Natural killer cell treated with Interleukin-12 subunit alpha and Interleukin-12 subunit beta and Interleukin-15 and Interleukin-18, amount 100 ng/mL, for 72 hours (primary cell): ENCODE measurements around the gene HNMT. TPM values are rescaled to one million over a fixed set of nuclear protein-coding genes. Genes with fewer than 3 reads are reported as not detected.

Source experiments
- ATAC-seq, 2 donors: fragments of 150-1000 bp; cut with Tn5 transposase in 1 of 2; sonication (Bioruptor Pico), chemical (Tn5 transposase) in 1 of 2; 2 replicates each; pipeline ENCODE4 v1.10.0; 2021
- DNase-seq: peaks from one replicate; pipeline ENCODE4 v3.0.0; 2022; ENCODE audit warnings: low spot score
- H3K27ac Mint-ChIP-seq, 2 donors: 1 replicate in 1 of 2; 2 replicates in 1 of 2; pipeline ENCODE4 v1.8.0; 2022; ENCODE audit warnings: mixed read lengths in 2 of 2, mild to moderate bottlenecking in 1 of 2, moderate library complexity in 1 of 2
- H3K27me3 Mint-ChIP-seq, 2 donors: 1 replicate in 1 of 2; 2 replicates in 1 of 2; pipeline ENCODE4 v1.8.0; 2022; ENCODE audit warnings: mixed read lengths in 2 of 2
- H3K36me3 Mint-ChIP-seq: one replicate; pipeline ENCODE4 v1.8.0; 2022; ENCODE audit warnings: mixed read lengths
- H3K4me1 Mint-ChIP-seq, 2 donors: 1 replicate in 1 of 2; 2 replicates in 1 of 2; pipeline ENCODE4 v1.8.0; 2022; ENCODE audit warnings: low read depth in 2 of 2, mixed read lengths in 2 of 2, mild to moderate bottlenecking in 1 of 2
- H3K4me3 Mint-ChIP-seq: one replicate; pipeline ENCODE4 v1.8.0; 2022; ENCODE audit warnings: mixed read lengths
- H3K9me3 Mint-ChIP-seq: 2 replicates; pipeline ENCODE4 v1.8.0; 2022; ENCODE audit warnings: mixed read lengths
- total RNA-seq, 2 donors: library from RNA; stranded (reverse); gene quantifications; one replicate each; pipeline ENCODE4 v1.2.3, GENCODE V29; 2022

The HNMT gene
- total RNA-seq, 2 donors from 2014 or later = not detected

DNA sequence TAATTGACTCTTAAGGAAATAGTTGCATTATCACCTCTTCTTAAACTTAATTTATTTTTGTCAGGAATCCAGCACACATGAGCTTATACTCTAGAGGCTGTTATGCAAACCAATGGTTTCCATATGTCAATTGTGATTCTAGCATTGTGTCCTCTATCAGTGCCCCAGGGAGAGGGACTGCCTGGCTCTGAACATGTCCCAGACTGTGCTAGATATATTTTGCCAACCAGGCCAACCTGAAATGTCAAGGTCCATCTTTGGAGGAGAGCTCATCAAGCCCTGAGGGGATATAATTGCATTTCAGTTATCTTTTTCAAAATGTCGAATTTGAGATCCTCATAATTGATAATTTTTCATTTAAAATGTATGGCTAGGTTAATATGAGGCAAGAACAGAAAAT is 34.2 kb downstream of the HNMT start:
- Mint-ChIP-seq H3K27me3 (no peaks in the 10 kb centered on the region), H3K4me3 (no peak overlapping the region), H3K27ac (no peak overlapping the region), H3K4me1 (no peaks in the 10 kb centered on the region), H3K36me3 (peaks cover 1% of the 10 kb centered on the region), H3K9me3 (peaks cover 28% of the 10 kb centered on the region)
- no peak for ATAC-seq
- no peak for DNase-seq

DNA sequence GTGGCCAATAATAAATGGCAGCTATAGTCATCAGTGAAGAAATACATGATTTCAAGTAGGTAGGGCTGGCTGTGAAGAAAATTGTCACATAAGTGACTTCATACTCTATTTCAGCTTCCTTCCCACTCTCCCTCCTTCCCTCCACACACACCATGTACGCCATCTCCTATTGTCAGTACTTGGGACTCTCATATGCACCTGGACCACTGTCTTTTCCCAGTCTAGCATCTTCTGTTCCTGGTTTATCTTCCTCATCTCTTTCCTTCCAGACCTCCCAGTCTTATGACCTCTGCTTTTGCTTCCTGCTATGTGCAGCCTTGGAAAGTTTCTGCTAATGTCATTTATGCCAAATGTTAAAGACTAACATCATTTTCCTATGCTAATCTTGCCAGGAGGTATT is 35.0 kb downstream of the HNMT start:
- DNase-seq (no peak), ATAC-seq (no peak)
- Mint-ChIP-seq H3K4me1 (no peaks in the 10 kb centered on the region), H3K9me3 (peaks cover 29% of the 10 kb centered on the region), H3K27me3 (no peaks in the 10 kb centered on the region), H3K27ac (no peak overlapping the region), H3K4me3 (no peak overlapping the region), H3K36me3 (no peaks in the 10 kb centered on the region)

GRCh38 chr2:138000009-138000408 is 35.7 kb downstream of the HNMT start:
- no peaks in the 10 kb centered on the region for H3K36me3 Mint-ChIP-seq
- peaks cover 24% of the 10 kb centered on the region for H3K9me3 Mint-ChIP-seq
- no peaks in the 10 kb centered on the region for H3K27me3 Mint-ChIP-seq
- DNase-seq = no peak
- no peak for ATAC-seq
- no peak overlapping the region for H3K27ac Mint-ChIP-seq
- no peak overlapping the region for H3K4me3 Mint-ChIP-seq
- H3K4me1 Mint-ChIP-seq = no peaks in the 10 kb centered on the region

- Mint-ChIP-seq H3K27me3 (no peaks in the 10 kb centered on the region), H3K4me1 (no peaks in the 10 kb centered on the region), H3K36me3 (no peaks in the 10 kb centered on the region), H3K4me3 (no peak overlapping the region), H3K9me3 (peaks cover 23% of the 10 kb centered on the region), H3K27ac (no peak overlapping the region)
- no peak for ATAC-seq
- no peak for DNase-seq
These were observed 36.5 kb downstream of the HNMT start for GRCh38 chr2:138000796-138001195.

- Mint-ChIP-seq H3K4me3 (no peak overlapping the region), H3K27me3 (no peaks in the 10 kb centered on the region), H3K9me3 (peaks cover 18% of the 10 kb centered on the region), H3K4me1 (no peaks in the 10 kb centered on the region), H3K27ac (no peak overlapping the region), H3K36me3 (no peaks in the 10 kb centered on the region)
- ATAC-seq = no peak
- DNase-seq = no peak
These were observed 39.1 kb downstream of the HNMT start for GRCh38 chr2:138003411-138003810.

- Mint-ChIP-seq H3K4me3 (no peak overlapping the region), H3K27me3 (no peaks in the 10 kb centered on the region), H3K36me3 (no peaks in the 10 kb centered on the region), H3K4me1 (no peaks in the 10 kb centered on the region), H3K27ac (no peak overlapping the region), H3K9me3 (peaks cover 13% of the 10 kb centered on the region)
- ATAC-seq = no peak
- no peak for DNase-seq
These were observed 43.2 kb downstream of the HNMT start for GRCh38 chr2:138007431-138007830.

- Mint-ChIP-seq H3K27me3 (no peaks in the 10 kb centered on the region), H3K27ac (no peak overlapping the region), H3K4me3 (no peak overlapping the region), H3K9me3 (peaks cover 4% of the 10 kb centered on the region), H3K4me1 (no peaks in the 10 kb centered on the region), H3K36me3 (no peaks in the 10 kb centered on the region)
- DNase-seq (no peak), ATAC-seq (no peak)
These were observed 45.3 kb downstream of the HNMT start for GRCh38 chr2:138009622-138010021.

- Mint-ChIP-seq H3K27me3 (no peaks in the 10 kb centered on the region), H3K4me1 (no peaks in the 10 kb centered on the region), H3K27ac (no peak overlapping the region), H3K9me3 (peaks cover 4% of the 10 kb centered on the region), H3K4me3 (no peak overlapping the region), H3K36me3 (no peaks in the 10 kb centered on the region)
- no peak for DNase-seq
- ATAC-seq = no peak
These were observed 46.6 kb downstream of the HNMT start for GRCh38 chr2:138010890-138011289.

GRCh38 chr2:138012082-138012481 is 47.8 kb downstream of the HNMT start:
- ATAC-seq (no peak), DNase-seq (no peak)
- H3K27me3 Mint-ChIP-seq = no peaks in the 10 kb centered on the region
- H3K27ac Mint-ChIP-seq = no peak overlapping the region
- no peaks in the 10 kb centered on the region for H3K4me1 Mint-ChIP-seq
- H3K9me3 Mint-ChIP-seq = peaks cover 4% of the 10 kb centered on the region
- no peak overlapping the region for H3K4me3 Mint-ChIP-seq
- no peaks in the 10 kb centered on the region for H3K36me3 Mint-ChIP-seq

DNA sequence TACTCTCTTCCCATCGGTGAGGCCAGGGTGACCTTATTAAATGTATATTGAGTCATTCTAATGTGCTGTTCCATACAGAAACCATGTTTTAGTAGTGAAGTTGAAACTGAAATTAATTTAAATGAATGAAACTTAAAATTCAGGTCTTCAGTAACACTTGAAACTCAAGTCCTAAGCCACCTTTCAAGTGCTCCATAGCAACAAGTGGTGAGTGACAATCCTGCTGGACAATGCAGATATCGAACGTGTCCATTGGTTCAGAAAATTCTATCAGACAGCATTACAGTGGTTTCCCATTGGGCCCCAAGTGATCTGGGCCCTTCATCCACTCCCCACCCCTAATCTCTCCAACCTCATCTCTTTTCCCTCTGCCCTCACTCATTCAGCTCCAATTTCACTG is 48.7 kb downstream of the HNMT start:
- Mint-ChIP-seq H3K36me3 (no peaks in the 10 kb centered on the region), H3K9me3 (no peaks in the 10 kb centered on the region), H3K4me3 (no peak overlapping the region), H3K27me3 (no peaks in the 10 kb centered on the region), H3K4me1 (no peaks in the 10 kb centered on the region), H3K27ac (no peak overlapping the region)
- DNase-seq (no peak), ATAC-seq (no peak)

DNA sequence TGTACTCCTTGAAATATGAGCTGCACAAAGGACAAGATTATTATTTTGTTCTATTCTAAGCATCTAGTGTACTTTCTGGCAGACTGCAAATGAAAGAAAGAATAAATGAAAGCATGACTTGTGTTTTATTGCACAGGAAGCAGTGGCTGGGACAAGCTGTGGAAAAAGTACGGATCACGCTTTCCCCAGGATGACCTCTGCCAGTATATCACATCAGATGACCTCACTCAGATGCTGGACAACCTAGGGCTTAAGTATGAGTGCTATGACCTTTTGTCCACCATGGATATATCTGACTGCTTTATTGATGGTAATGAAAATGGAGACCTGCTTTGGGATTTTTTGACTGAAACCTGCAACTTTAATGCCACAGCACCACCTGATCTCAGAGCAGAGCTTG is 49.4 kb downstream of the HNMT start:
- Mint-ChIP-seq H3K36me3 (no peaks in the 10 kb centered on the region), H3K27ac (no peak overlapping the region), H3K9me3 (no peaks in the 10 kb centered on the region), H3K4me1 (no peaks in the 10 kb centered on the region), H3K4me3 (no peak overlapping the region), H3K27me3 (no peaks in the 10 kb centered on the region)
- ATAC-seq (no peak), DNase-seq (no peak)

- H3K27me3 Mint-ChIP-seq = no peaks in the 10 kb centered on the region
- H3K4me1 Mint-ChIP-seq = no peaks in the 10 kb centered on the region
- no peak overlapping the region for H3K27ac Mint-ChIP-seq
- H3K36me3 Mint-ChIP-seq = no peaks in the 10 kb centered on the region
- no peak for ATAC-seq
- H3K4me3 Mint-ChIP-seq = no peak overlapping the region
- no peak for DNase-seq
- no peaks in the 10 kb centered on the region for H3K9me3 Mint-ChIP-seq
These were observed 51.2 kb downstream of the HNMT start for GRCh38 chr2:138015494-138015893.

- Mint-ChIP-seq H3K4me1 (no peaks in the 10 kb centered on the region), H3K36me3 (no peaks in the 10 kb centered on the region), H3K9me3 (no peaks in the 10 kb centered on the region), H3K27ac (no peak overlapping the region), H3K27me3 (no peaks in the 10 kb centered on the region), H3K4me3 (no peak overlapping the region)
- ATAC-seq (no peak), DNase-seq (no peak)
These were observed 52.2 kb downstream of the HNMT start for GRCh38 chr2:138016351-138017087.

- H3K27ac Mint-ChIP-seq = no peak overlapping the region
- H3K4me1 Mint-ChIP-seq = no peaks in the 10 kb centered on the region
- H3K9me3 Mint-ChIP-seq = peaks cover 2% of the 10 kb centered on the region
- H3K36me3 Mint-ChIP-seq = no peaks in the 10 kb centered on the region
- DNase-seq (no peak), ATAC-seq (no peak)
- no peak overlapping the region for H3K4me3 Mint-ChIP-seq
- no peaks in the 10 kb centered on the region for H3K27me3 Mint-ChIP-seq
These were observed 53.6 kb downstream of the HNMT start for GRCh38 chr2:138017824-138018223.
